HEK293T (cell line): Measurements from ENCODE around the gene BBS5.

Source experiments
- FOXK2 ChIP-seq: fragments of 450-650 bp; IDR thresholded peaks from 2 replicates; pipeline ENCODE4 v1.6.1; 2016; ENCODE audit warnings: mild to moderate bottlenecking
- TARDBP ChIP-seq: fragments of 450-650 bp; IDR thresholded peaks from 2 replicates; pipeline ENCODE4 v1.6.1; 2016

DNA sequence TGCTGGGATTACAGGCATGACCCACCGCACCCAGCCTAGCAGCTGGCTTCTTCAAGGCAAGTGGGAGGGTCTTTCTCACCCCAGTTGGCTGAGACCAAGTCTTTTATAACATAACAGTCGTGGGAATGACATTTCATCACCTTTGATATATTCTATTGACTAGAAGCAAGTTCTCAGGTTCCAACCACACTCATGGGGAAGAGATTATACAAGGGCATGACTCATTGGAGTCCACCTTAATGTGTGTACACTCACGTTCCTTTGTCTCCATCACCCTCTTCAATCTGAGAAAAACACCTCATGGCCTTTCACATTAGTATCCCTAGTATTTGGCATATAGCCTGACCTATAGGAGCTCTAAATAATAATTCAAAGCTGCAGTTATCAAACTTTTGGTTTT is 2.8 kb upstream of the BBS5 start:
- TF ChIP-seq FOXK2, result no peak
- TF ChIP-seq TARDBP, result no peak
